GM21447 (cell line): ENCODE data around the gene HLA-C.
"Not testable (repeated sequence)": the region's sequence is repeated elsewhere in the genome, so short reads cannot be mapped to it uniquely, and the experiment has no call there.

Experiments
- ATAC-seq: cut with Tn5 transposase; IDR thresholded peaks from one replicate; pipeline ENCODE4 v1.9.1; 2021; ENCODE audit not compliant: unreplicated experiment

HLA-C gene

DNA sequence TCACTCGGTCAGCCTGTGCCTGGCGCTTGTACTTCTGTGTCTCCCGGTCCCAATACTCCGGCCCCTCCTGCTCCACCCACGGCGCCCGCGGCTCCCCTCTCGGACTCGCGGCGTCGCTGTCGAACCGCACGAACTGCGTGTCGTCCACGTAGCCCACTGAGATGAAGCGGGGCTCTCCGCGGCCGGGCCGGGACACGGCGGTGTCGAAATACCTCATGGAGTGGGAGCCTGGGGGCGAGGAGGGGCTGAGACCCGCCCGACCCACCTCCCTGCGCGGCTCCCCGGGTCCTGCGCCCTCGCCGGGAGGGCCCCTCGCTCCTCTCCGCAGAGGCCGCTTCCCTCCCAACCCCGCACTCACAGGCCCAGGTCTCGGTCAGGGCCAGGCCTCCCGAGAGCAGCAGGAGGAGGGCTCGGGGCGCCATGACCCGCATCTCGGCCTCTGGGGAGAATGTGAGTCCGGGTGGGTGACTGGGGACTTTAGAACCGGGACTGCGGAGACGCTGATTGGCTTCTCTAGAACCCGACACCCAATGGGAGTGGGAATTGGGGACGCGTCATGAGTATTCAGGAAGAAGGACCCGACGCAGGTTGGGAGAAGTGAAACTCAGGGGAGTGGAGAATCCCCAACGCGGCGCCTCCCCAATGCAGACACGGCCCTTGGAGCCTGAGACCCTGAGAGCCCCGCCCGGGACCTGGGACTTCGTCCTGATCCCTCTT lies at the start of gene HLA-C:
HLA-C (minus strand) TSS at position 452 of the 717 bp plus-strand sequence; CDS start at position 431, 21 bp downstream.
- ATAC-seq = peak; percentile 88

GRCh38 chr6:31321005-31321707 lies 49.3 kb upstream of the HLA-C start:
- no peak for ATAC-seq

- ATAC-seq = no peak
Measured at GRCh38 chr6:31317036-31317435, 45.1 kb upstream of the HLA-C start.

DNA sequence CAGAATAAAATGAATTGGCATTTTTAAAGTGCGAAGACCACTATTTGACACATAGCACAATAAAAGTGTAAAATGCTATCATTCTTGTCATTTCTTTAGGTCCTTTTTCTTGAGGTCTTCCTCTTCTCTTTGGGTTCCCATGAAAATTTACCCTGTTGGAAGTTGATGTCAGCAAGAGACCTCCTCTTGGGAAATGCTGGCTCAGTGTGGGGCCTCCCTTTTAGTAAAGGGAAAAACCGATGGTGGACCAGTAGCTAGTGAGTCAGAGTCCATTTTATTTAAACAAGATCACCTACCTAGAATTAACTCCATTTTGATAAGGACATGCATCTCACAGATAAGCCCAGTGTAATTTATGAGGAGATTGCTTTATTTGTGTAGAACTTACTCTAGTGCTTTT lies 37.7 kb upstream of the HLA-C start:
- ATAC-seq = no peak

- no peak for ATAC-seq
Measured at GRCh38 chr6:31308845-31309175, 36.9 kb upstream of the HLA-C start.

- ATAC-seq = no peak
Measured at GRCh38 chr6:31308050-31308844, 36.4 kb upstream of the HLA-C start.

- ATAC-seq = no peak
Measured at GRCh38 chr6:31307669-31308049, 35.8 kb upstream of the HLA-C start.

DNA sequence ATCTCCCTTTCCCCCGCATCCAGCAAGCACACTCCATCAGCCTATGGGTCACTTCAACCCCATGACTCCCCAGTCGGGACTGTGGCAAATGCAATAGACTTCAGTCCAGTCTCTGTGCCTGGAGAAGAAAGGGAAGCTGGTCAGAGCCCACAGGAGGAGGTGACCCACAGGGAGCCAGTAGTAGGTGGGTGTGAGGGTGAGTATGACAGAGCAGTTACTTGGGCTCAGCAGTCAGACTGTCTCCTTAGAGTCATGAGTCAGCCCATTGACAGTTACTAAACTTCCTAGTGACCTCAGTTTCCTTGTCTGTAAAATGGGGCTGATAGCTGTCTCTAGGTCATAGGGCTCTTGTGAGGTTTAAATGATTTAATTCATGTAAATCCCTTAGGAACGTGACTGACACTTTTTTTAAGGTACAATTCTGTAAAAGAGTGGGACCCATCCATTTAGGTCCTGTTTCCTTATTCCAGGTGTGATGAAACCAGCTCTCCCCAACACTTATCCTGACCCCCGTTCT lies 33.9 kb upstream of the HLA-C start:
- no peak for ATAC-seq

DNA sequence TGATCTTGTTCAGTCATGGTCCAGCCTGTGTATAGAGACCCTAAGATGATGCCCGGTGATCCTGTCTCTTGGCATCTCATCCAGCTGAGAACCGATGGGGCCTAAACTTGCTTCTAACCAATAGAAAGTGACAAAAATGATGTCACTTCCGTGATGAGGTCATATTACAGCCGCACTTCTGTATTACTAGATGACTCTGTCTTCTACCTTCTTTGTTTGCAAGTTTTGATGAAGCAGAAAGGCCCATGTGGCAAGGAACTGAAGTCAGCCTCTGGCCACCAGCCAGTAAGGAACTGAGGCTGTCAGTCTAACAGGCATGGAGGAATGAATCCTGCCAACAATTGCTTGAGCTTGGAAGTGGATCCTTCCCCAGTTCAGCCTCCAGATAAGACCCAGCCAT lies 32.8 kb upstream of the HLA-C start:
- ATAC-seq = no peak

DNA sequence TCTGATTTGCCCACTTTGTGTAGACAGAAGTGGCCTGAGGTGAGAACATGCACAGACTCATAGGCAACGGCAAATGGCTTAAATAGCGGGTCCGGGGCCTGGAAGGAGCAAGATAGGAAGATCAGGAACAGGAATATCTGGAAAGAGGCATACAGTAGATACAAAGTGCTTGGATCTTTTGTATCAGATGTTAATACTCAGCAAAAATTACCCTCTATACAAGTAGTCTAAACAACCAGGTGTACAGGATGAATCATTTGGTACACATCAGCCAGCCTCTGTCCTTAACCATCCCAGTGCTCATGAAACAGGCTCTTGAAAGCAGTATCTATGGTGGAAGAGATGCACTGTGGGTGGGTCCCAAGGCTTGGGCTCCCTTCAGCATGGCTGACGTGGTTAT lies 28.9 kb upstream of the HLA-C start:
- no peak for ATAC-seq

DNA sequence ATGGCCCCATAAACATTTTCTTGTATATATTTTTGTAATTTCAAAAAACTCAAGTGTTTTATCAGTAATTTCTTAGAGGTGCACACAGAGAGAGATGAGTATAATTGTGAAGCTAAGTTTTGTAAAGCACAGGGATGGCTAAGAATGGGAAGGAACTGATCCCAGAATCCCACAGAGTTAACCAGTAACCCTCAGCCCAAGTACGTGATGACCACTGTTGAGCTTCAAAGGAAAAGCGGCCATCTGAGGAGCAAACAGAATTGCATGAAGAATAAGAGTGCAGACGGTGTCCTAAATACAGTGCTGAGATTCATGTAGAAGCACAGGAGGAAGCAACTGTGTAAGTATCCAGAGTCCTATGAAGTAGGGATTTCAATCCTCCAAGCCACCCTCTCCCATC lies 28.1 kb upstream of the HLA-C start:
- no peak for ATAC-seq

- no peak for ATAC-seq
Measured at GRCh38 chr6:31299511-31299910, 27.6 kb upstream of the HLA-C start.

DNA sequence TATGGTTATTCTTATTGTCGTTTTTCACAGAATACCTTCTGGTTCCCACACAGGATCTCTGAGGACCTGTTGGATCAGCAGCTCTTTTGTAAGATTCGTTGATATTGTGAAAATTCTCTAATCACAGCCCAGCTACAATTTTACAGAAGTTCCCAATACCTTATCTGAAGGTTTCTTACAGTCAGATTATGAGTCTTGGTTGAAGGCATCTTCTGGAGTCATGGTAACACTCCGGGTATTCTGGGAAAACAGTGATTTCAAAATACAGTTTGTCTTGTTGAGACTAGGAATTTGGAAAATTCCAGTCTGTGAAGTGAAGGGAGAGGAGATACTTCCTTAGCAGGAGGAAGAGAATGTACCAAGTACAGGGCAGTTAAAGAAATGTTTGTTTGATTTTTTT lies 22.2 kb upstream of the HLA-C start:
- no peak for ATAC-seq

DNA sequence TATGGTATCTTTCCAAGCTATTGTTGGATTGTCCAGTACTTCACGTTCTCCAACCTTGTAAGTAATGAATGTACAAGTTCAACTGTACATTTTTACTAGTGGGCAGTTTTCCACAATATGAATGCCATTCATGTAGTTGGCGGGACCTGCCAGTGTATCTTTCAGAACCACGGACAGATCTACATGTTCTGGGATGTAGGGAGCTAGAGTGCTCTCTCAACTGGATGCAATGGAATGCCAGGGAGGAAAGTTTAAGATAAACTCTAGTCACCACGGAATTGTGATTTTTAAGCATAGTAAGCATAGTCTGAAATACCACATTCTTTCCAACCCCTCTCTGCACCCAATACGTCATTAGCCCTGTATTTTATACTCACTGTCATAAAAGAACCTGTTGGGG lies 21.5 kb upstream of the HLA-C start:
- ATAC-seq = no peak

GRCh38 chr6:31289788-31290187 lies 17.9 kb upstream of the HLA-C start:
- no peak for ATAC-seq

DNA sequence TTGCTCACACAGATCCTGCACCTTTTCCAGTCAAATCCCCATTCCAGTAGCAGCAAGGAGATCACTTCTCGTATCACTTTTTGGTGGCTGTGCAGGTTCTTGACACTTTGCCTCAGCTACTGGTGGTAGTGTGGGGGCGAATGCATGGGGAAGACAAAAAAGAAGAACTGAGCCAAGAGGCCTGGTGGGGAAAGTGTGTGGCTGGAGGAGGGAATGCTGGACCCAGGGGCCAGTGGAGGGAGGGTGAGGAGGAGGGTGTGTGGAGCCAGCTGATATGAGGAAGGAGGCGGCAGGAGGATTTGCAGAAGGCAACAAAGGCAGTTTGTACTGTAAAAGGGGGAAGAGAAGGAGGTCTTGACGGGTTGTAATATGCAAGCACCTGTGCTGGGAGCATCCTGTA lies 15.7 kb upstream of the HLA-C start:
- no peak for ATAC-seq

GRCh38 chr6:31285982-31286381 lies 14.1 kb upstream of the HLA-C start:
- ATAC-seq = no peak

GRCh38 chr6:31285486-31285885 lies 13.6 kb upstream of the HLA-C start:
- no peak for ATAC-seq

- ATAC-seq = not testable (repeated sequence)
Measured at GRCh38 chr6:31279647-31280046, 7.8 kb upstream of the HLA-C start.

- no peak for ATAC-seq
Measured at GRCh38 chr6:31272836-31273626, 1.1 kb upstream of the HLA-C start.

GRCh38 chr6:31272436-31272835 lies 544 bp upstream of the HLA-C start:
- ATAC-seq = no peak
